Retina (tissue), 1 donor: ENCODE data around the gene ATF6B.
"Not testable (repeated sequence)": the region's sequence is repeated elsewhere in the genome, so short reads cannot be mapped to it uniquely, and the experiment has no call there.

Source experiments
- DNase-seq: peaks from one replicate; pipeline ENCODE4 v3.0.0-alpha.2; 2016

The ATF6B gene

GRCh38 chr6:32079566-32080290 is 48.3 kb downstream of the ATF6B start:
- DNase-seq: no peak

GRCh38 chr6:32076321-32076809 is 51.7 kb downstream of the ATF6B start:
- no peak for DNase-seq

GRCh38 chr6:32075781-32076180 is 52.3 kb downstream of the ATF6B start:
- no peak for DNase-seq

GRCh38 chr6:32074996-32075532 is 53.0 kb downstream of the ATF6B start:
- no peak for DNase-seq

- DNase-seq: no peak
These were observed 54.4 kb downstream of the ATF6B start for GRCh38 chr6:32073613-32074012.

GRCh38 chr6:32073101-32073500 is 54.9 kb downstream of the ATF6B start:
- DNase-seq: peak; percentile 23

- DNase-seq: no peak
These were observed 57.1 kb downstream of the ATF6B start for GRCh38 chr6:32070814-32071543.

- no peak for DNase-seq
These were observed 58.0 kb downstream of the ATF6B start for GRCh38 chr6:32069878-32070515.

GRCh38 chr6:32069460-32069859 is 58.6 kb downstream of the ATF6B start:
- DNase-seq: no peak

- no peak for DNase-seq
These were observed 59.2 kb downstream of the ATF6B start for GRCh38 chr6:32068867-32069266.

GRCh38 chr6:32068315-32068714 is 59.7 kb downstream of the ATF6B start:
- DNase-seq: not testable (repeated sequence)

GRCh38 chr6:32067521-32067920 is 60.5 kb downstream of the ATF6B start:
- not testable (repeated sequence) for DNase-seq
